HG03108 (cell line): ENCODE data around the gene ANKMY2.
"Not testable (repeated sequence)": the region's sequence is repeated elsewhere in the genome, so short reads cannot be mapped to it uniquely, and the experiment has no call there.

Experiments used
- ATAC-seq: cut with Tn5 transposase; IDR thresholded peaks from one replicate; pipeline ENCODE4 v1.9.1; 2021; ENCODE audit warnings: moderate library complexity; ENCODE audit not compliant: unreplicated experiment

ANKMY2 gene

GRCh38 chr7:16627236-16627635 is 18.3 kb downstream of the ANKMY2 start:
- no peak for ATAC-seq

GRCh38 chr7:16626388-16626787 is 19.2 kb downstream of the ANKMY2 start:
- ATAC-seq: no peak

- ATAC-seq: peak; percentile 76
These were observed 25.6 kb downstream of the ANKMY2 start for GRCh38 chr7:16619979-16620408.

- no peak for ATAC-seq
These were observed 29.0 kb downstream of the ANKMY2 start for GRCh38 chr7:16616542-16616941.

- no peak for ATAC-seq
These were observed 29.4 kb downstream of the ANKMY2 start for GRCh38 chr7:16616122-16616521.

DNA sequence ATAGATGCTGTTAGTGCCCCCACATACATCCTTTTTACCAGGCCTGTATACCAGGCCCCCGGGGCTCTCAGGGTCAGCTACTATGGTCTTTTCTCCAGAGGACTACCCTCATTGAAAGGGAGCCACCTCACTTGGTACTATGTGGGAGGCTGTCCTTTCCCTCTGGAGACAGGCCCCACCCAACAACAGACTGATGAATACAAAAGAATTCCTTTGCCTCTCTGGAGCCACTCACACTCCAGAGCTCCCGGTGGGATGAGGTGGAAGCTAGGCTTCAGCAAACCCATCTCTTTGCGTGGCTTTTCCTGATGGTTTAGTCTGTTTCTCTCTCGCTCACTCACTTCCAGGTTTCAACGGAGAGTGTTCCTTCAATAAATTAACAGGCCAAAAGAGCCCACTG is 30.3 kb downstream of the ANKMY2 start:
- ATAC-seq: no peak

DNA sequence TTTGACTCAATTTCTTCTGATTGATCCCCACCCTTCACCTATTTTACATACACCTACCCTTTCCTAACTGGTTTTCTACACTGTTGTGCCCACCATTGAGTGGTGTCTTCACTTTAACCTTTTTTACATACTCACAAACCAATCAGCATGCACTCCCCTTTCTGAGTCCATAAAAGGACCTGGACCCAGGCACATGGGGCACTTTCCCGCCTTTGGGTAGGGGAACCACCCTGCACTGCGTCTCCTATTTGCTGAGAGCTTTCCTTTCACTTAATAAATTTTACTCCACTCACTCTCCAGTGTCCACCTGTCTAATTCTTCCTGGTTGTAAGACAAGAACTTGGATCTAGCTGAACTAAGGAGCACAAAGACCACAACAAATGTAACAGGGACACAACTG is 33.8 kb downstream of the ANKMY2 start:
- no peak for ATAC-seq

DNA sequence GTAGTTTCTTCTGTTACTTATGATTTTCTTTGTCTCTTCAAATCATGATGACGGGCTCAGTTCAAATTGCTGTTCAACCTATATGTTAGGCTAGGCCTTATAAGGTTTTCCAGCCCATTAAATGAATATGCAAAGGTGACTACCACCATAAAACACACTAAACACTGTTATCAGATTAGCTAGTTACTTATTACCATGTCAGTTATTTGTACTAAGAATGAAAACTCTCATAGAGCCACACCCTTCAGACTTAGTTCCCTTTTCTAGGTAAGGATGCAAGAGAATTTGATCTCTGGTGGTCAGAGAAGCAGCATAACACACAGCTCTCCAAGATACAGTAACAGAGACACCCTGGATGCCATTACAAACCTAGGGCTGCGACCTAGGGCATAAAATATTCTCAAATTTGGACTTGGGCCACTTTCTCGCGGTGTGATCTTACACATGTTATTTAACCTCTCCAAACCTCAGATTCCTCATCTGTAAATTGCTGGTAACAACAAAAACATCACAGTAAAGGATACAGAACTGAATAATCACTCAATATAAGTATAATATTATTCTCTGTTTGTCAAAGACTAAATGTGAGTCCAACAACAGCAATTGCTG is 35.6 kb downstream of the ANKMY2 start:
- no peak for ATAC-seq

- ATAC-seq: no peak
These were observed 38.9 kb downstream of the ANKMY2 start for GRCh38 chr7:16606704-16607103.

- ATAC-seq: no peak
These were observed 41.5 kb downstream of the ANKMY2 start for GRCh38 chr7:16604054-16604453.

GRCh38 chr7:16603633-16604032 is 41.9 kb downstream of the ANKMY2 start:
- ATAC-seq: no peak

DNA sequence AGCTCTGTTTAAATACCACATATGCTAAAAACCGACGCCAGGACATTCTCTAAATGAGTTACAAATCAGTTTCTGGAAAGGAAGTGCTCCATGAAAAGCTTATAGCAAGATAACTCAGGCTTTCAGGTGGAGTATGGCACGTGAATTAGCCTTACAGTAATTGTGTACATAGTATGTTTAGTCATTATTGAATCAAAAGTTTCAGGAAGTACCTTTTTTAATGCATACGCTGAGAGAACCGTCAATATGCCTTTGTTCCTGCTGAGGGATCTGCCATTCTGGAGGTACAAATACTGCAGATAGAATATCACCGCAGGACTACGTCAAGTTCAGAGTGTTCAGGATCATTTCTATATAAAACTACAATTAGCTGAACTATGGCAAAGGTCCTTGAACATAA is 45.7 kb downstream of the ANKMY2 start:
- no peak for ATAC-seq

- ATAC-seq: no peak
These were observed 47.5 kb downstream of the ANKMY2 start for GRCh38 chr7:16598015-16598414.

DNA sequence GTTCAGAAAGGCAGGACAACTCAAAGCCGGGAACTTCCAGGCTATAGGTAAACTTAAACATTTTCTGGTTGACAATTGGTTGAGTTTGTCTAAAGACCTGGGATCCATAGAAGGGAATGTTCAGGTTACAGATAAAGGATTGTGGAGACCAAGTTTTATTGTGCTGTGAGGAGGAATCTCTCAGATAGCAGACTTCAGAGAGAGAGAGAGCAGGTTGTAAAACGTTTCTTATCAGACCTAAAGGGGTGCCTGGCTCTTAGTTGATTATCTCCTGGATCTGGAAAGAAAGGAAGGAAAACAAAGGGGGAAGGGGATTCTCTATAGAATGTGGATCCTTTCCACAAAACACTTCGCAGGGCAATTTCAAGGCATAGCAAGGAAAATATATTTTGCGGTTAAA is 50.0 kb downstream of the ANKMY2 start:
- not testable (repeated sequence) for ATAC-seq

- no peak for ATAC-seq
These were observed 50.9 kb downstream of the ANKMY2 start for GRCh38 chr7:16594676-16595075.

DNA sequence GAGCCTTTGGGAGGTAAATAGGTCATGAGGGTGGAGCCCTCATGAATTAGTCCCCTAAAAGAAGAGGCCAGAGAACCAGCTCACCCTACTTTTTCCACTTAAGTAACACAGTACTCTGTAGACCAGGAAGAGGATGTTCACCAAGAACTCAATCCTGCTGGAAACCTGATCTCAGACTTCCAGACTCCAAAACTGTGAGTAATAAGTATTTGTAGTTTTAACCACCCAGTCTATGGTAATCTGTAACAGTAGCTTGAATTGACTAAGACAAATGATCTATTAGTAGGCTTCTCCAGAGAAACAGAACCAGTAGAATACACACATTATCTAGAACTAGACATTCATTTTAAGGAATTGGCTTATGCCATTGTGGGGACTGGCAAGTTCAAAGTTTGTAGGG is 51.5 kb downstream of the ANKMY2 start:
- ATAC-seq: no peak

DNA sequence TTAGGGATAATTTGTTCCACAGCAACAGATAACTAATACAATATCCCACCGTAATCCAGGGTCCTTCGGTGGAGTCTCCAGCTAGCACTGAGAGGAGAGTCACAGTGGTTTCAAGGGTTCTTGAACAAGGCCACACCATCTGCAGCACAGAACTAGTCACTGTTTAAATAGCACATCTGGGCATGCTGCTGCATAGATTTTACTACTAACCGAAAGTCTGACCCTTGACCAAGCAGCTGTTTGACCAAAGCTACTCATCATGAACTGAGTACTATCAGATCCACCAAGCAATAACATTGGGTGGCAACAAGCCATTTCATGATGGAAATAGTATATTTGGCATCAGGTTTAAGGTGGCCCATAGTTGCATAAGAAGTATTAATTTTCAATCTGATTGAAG is 53.2 kb downstream of the ANKMY2 start:
- ATAC-seq: no peak

DNA sequence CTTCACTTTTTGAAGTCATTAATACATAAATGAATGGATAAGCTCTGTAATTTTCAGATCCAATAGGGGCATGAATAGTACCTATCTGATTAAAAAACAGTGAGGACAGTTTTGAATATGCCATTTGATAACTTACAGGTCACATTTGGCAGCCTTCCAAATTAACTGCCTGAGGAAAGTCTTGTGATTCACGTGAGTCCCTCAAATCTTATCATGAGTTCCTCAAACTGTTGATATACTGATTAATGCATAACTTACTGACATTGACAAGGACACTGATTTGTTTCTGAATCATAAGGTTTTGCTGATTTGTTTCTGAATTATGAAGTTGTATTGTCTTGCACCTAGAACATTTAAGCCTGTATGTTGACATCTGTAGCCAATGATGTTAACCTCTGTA is 55.1 kb downstream of the ANKMY2 start:
- ATAC-seq: no peak

DNA sequence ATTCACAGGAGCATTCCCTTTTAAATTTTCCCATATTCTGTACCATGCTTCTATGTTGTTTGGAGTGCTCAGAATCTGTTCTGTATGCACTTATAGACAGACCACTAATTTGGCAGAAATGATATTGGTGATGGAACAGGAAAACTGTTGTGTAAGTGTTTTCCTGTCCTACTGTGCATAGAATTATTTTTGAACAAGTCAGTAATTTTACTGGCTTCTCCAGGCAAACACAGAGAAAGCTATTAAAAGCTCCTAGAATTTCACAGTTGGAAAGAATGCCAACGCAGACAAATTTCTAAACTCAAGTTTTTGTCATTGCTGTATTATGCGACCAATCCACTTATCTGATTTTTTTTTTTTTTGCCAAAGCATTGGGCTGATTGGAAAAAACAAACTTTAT is 55.7 kb downstream of the ANKMY2 start:
- no peak for ATAC-seq

DNA sequence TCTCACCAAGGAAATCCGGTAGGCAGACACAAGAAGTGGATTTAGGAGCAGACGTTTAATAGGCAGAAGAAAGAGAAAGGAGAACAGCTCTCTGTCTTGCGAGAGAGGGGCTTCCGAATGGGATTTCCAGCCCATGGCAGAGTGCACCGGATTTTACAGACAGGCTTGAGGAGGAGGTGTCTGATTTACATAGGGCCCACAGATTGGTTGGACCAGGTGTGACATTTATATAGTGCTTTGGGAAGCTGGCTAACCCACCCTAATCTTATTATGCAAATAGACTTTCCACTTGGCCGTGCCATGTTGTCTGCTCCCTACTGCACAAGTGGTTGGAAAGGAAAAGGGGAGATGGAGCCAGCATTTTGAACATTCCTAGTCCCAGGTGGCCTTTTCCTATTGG is 57.8 kb downstream of the ANKMY2 start:
- no peak for ATAC-seq

DNA sequence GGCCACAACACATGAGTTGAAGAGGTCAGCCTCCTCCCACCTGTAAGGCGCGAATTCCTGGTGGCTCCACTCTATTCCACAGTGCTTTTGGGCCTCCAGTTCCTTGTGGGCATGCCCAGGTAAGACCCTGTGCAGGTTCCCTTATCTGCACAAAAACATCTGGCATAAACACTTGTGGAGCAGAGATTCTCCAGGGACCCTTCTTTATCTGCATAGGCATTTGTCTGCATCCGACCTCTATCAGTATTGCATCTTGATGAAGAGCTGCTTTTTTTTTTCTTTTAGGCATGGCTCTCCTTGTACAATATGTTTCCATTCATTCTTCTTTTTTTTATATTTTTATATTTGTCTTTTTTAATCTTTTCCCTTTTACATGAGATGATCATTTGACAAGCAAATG is 58.4 kb downstream of the ANKMY2 start:
- ATAC-seq: no peak

- no peak for ATAC-seq
These were observed 59.3 kb downstream of the ANKMY2 start for GRCh38 chr7:16586081-16586874.

- no peak for ATAC-seq
These were observed 60.0 kb downstream of the ANKMY2 start for GRCh38 chr7:16585540-16585939.
